GM19240 (cell line): Measurements from ENCODE around the gene BTBD19.
A peak's percentile ranks its signal among the peaks of the same experiment; 100 is the strongest.
"Not testable (repeated sequence)": the region's sequence is repeated elsewhere in the genome, so short reads cannot be mapped to it uniquely, and the experiment has no call there.

Experiments
- DNase-seq: peaks from one replicate; pipeline ENCODE4 v3.0.0; 2011; ENCODE audit warnings: low spot score; ENCODE audit not compliant: insufficient read length

BTBD19 gene

DNA sequence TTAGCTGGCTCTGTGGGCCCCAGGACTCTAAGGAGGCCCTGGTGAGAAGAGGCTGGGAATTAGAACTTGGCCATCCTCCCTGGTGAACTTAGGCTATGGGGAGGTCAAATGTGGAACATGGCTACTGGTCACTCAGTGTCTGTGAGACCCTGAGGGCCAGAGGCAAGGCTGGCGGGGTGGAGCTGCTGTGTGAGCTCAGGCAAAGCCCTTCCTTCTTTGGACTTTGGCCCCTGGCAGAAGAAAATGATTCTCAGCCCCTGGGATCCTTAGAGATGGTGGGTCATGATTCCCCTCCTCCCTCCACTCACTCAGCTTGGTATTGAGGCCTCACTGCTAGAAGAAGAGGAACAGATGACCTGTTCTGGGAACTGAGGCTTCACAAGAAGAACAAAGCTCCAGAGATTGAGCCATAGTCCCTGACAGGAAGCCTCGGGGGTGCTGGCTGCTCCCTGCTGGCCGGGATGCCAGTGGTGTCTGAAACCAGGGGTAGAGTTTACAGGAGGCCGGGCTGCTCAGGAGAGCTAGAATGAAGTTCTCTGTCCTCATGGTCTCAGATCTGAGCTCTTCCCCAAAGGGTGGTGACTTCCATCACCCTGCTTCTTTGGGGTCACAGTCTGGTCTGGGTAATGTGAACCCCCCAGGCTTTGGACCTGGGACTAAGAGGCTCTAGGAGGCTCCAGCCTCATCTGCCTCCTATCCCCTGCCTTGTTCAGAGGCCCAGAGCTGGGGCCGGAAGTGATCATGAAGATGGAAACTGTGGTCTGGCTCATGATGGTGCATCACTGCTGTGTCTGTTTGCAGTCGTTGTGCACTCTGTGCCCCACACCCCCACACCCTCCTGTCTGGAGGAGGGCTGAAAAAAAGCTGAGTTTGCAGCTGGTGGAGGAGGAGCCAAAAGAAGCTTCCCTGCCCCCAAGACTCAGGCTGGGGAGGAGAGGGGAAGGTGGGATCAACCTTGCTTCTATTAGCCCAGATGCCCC is 905 bp downstream of the BTBD19 start:
- DNase-seq: peak; percentile 87

DNA sequence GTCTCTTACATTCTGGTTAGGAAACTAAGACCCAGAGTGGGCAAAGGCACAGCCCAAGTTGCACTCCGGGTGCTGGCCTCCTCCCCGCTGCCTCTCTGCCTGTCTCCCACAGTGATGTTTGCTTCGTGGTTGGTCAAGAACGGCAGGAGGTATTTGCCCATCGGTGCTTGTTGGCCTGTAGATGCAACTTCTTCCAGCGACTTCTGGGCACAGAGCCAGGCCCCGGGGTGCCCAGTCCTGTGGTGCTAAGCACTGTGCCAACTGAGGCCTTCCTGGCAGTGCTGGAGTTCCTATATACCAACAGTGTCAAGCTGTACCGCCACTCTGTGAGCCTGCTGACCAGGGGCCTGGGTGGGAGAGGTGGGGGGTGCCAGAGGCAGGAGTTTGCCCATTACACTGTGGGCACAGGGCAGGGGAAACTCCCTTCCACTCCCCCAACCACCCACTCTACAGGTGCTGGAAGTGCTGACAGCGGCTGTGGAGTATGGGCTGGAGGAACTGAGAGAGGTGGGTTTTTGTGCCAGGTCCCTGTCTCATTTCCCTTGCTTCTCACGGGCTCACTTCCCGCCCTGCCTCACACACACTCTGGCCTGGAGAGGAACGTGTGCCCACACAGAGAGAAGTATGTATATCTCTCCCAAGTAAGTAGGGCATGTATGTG is 1.9 kb downstream of the BTBD19 start:
- no peak for DNase-seq

DNA sequence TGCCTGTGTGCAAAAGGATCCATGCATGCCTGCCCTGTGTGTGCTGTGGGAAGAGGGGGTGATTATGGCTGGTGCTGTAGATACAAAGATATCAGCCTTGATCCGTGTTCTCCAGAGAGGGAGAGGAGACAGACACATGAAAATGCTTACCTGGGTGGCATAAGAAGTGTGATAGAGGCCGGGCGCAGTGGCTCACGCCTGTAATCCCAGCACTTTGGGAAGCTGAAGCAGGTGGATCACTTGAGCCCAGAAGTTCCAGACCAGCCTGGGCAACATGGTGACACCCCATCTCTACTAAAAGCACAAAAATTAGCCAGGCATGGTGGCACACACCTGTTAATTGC is 2.4 kb downstream of the BTBD19 start:
- not testable (repeated sequence) for DNase-seq

DNA sequence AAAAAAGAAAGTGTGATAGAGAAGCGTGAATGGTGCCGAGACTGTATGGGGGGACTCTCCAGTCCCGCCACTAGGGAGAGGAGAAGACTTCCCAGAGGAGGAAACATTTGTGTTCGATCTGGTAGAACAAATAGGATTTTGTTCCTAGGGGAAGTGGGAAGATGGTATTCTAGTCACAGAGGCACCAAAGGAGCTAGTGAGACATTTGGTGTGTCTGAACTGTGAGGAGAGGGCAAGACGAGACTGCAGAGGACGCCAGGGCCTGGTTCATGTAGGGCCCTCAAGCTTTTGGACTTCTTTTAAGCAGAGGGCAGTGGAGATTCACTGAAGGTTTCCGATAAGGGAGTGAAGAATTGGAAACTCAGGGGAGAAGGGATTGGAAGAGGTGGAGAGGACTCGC is 2.9 kb downstream of the BTBD19 start:
- no peak for DNase-seq

DNA sequence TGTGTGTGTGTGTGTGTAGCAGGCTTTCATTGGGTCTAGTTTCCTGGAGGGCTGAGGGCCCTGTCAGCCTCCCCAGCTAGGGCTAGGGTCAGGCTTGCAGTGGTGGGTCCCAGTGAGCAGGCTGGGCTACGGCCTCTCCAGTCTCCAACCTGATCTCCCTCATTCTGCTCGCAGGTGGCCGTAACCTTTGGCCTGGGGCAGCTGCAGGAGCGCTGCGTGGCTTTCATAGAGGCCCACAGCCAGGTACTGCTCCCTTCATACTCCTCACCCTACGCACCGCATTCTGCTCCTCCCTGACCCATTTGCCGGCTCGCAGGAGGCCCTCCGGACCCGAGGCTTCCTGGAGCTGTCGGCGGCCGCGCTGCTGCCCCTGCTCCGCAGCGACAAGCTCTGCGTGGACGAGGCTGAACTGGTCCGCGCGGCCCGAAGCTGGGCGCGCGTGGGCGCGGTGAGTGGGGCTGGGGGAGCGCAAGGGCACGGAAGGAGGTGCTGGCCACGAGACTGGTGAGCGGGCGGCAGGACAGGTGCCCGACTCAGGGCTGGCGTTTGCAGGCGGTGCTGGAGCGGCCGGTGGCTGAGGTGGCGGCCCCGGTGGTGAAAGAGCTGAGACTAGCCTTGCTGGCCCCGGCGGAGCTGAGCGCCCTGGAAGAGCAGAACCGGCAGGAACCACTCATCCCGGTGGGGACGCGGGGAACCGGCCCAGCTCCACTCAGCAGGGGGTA is 4.7 kb downstream of the BTBD19 start:
- no peak for DNase-seq

DNA sequence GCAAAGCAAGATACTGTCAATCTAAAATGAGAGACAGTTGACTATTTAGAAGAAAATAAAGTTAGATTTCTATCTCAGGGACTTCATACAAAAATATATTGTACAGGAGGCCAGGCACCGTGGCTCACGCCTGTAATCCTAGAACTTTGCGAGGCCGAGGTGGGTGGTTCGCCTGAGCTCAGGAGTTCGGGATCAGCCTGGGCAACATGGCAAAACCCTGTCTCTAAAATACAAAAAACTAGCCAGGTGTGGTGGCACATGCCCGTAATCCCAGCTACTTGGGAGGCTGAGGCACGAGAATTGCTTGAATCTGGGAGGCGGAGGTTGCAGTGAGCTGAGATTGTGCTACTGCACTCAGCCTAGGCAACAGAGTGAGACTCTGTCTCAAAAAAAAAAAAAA is 7.6 kb downstream of the BTBD19 start:
- DNase-seq: not testable (repeated sequence)

DNA sequence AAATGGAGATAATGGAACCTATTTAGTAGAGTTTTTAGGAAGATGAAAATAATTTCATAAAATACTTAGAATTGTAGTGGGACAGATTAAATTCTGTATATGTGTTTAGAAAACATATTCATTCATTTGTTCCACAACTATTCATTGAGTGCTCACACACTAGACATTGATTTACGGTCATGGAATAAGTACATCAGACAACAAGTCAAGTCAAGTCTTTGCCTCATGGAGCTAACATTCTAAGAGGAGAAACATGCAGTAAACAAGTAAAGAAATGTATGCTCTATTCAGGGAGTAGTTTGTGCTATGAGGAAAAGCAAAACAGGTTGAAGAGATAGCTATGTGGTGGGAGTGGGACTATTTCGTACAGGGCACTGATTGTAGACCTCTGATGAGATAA is 9.0 kb downstream of the BTBD19 start:
- DNase-seq: no peak

DNA sequence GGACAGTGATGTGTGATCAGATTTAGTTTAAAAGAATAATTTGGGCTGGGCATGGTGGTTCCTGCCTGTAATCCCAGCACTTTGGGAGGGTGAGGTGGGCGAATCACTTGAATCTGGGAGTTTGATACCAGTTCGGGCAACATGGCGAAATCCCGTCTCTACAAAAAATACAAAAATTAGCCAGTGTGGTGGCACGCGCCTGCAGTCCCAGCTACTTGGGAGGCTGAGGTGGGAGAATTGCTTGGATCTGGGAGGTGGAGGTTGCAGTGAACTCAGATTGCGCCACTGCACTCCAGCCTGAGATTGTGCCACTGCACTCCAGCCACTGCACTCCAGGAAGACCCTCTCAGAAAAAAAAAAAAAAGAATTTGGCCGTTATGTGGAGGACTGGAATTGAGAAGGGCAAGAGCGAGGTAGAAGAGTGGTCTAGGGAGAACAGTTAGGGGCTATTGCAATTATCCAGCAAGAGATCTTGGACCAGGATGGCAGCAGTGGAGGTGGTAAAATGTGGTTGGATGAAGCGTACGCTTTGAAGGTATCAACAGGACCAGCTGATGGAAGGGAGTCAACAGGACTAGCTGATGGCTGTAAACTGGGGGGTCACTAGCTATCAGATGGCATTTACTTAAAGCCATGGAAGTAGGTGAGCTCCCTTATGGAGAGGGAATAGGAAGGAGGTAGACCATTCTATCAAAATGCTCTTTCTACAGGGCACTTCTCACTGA is 9.6 kb downstream of the BTBD19 start:
- DNase-seq: no peak

DNA sequence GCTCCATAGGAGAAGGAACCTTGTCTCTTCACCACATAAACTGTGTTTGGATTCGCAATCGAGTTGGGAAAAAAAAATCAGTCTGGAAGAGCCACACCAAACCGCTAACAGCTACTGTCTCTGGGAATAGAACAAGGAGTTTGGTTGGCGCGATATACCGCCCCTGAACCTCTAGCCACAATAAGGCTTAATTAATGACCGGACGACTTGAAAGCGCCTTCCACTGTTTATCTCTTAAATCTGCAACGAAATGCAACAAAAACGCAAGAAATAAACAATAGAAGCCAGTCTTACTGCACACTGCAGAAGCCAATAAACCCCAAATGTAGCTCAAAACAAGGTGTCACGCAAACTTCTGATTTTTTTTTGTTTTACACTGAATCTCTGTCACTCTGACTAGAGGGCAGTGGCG is 10.9 kb downstream of the BTBD19 start:
- DNase-seq: no peak

DNA sequence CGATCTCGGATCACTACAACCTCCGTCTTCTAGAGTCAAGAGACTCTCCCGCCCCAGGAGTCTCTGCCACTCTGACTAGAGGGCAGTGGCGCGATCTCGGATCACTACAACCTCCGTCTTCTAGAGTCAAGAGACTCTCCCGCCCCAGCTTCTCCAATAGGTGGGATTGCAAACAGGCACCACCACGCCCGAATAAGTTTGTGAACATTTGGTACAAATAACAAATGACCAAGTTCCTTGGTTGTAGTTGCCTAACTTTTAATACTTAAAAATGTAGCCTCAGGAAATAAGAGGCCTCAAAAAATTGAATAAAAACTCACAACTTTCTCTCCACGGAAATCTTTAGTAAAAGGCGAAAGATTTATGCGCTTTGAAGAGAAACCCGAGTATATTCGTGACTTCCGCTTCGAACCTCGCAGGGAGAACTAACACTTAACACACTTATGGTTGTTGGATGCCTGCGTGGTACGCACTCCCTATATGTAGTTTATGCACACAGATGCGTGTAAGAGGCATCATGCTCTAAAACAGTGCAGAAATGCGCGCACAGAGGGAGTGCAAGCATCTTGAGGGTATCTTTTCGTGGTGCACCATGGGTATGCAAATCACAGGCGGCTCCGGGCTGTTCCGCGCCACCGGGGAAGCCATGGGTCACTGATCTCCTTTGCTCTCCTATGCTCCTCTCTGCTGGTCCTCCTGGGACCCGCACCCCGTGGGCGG is 11.4 kb downstream of the BTBD19 start:
- DNase-seq: peak; percentile 93

DNA sequence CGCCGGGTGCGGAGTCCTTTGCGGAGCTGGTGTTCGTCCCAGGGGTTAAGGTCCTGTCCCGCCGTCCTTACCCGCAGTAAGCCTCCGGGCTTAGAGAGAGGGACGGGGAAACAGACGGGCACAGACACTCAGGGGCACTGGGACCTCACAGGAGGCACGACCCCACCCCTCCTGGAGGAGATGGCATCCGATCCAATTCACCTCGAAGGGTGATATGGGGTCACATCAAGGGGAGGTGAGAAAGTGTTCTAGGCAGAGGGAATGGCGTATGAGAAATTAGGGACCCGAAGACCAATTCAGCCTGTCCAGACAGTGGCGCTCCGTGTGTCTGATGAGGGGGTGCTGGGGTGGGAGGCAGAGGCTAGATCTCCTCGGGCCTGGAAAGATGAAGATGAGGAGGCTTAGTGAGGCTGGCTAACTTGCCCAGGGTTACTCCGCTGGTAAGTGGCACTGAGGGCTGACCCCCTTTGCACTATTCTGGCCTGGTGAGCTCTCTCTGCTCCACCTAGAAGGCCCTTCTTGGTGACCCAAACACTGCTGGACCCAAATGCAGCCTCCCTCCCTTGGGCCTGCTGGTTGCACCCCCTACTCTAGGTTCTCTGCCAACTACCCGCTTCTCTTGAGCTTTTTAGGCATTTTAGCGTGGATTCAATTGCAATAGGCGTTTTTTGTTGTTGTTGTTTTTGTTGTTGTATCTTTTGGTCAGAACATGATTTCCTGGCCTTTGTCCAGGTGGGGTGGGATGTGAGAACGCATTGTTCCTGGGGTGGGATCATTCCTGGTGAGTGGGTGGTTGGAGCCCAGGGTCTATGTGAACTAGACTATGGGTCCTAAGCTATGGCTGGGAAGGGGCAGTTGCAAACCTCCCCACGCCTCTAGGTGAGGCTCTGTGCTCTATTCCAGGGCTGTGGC is 12.3 kb downstream of the BTBD19 start:
- no peak for DNase-seq

DNA sequence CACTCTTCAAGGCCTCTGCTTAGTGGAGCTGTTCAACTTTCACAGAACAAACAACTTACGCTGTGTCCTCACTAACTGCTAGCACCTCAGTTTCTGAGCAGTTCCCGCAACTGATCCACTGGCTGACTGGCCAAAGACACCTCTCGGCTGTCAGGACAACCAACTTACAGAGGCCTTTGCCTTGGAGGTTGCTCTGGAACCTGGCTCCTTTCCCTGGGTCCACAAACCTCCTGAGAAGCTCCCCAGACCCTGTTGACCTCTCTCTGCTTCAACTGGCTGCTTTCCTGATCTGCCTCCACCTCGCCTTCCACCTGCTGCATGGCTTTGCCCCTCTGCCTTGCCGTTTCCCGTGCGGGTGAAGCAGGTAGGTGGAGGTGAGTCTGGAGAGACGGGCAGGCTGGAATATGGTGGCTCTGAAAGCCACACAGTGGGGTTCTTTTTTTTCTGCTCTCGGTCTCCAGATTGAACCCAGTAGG is 13.0 kb downstream of the BTBD19 start:
- no peak for DNase-seq

DNA sequence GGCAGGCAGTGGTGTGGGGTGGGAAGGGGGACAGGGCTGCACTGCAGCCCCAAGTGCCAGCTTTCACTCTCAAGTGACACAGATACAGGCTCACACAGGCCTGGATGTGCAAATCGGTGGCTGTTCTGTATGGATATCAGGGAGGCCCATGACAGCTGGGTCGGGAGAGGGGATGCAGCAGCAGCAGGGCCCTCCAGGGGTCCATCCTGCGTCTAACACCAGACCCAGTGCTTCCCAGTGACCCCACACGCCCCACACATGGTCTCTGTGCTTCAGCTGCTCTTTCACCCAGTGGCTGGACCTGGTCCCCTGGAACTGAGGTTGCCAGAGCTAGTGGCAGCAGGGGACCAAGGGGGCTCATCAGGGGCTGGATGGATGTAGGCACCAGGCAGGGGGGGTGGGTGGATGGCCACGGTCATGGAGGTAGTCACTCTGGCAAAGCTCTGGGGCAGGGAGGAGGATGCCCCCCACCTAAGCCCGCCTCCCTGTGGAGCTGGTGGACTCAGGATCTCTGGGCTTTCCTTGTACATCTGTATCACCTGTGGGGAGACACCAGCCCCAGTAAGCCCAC is 13.9 kb downstream of the BTBD19 start:
- DNase-seq: no peak

DNA sequence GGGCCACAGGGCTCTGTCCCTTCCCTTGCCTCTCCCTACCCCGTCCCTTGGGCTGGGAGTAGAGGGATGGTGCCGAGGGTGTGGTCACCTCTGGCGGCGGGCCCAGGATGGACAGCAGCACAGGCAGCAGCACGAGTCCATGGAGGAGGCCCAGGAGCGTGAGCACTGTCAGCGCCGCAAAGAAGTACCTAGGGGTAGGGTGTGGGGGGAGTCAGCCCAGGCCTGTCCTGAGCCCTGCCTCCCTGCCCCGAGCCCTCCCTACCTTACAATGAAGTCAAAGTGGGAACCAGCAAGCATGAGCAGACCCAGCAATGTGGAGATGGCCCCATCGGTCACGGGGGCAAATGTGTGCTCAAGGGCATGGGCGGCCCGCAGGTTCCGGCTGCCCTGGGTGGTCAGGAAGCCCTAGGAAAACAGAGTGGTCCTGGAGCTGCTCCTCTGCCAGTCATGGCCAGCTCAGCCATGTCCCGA is 14.7 kb downstream of the BTBD19 start:
- no peak for DNase-seq

DNA sequence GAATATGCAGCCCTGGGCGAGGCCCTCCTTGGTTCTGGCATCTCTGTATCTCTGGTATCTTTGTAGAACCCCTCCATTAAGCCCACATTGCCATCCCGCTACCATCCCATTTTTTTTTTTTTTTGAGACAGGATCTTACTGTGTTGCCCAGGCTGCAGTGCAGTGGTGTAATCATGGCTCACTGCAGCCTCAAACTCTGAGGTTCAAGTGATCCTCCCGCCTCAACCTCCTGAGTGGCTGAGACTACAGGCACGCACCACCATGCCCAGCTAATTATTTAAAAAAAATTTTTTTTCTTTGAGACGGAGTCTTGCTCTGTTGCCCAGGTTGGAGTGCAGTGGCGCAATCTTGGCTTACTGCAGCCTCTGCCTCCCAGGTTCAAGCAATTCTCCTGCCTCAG is 16.1 kb downstream of the BTBD19 start:
- not testable (repeated sequence) for DNase-seq

DNA sequence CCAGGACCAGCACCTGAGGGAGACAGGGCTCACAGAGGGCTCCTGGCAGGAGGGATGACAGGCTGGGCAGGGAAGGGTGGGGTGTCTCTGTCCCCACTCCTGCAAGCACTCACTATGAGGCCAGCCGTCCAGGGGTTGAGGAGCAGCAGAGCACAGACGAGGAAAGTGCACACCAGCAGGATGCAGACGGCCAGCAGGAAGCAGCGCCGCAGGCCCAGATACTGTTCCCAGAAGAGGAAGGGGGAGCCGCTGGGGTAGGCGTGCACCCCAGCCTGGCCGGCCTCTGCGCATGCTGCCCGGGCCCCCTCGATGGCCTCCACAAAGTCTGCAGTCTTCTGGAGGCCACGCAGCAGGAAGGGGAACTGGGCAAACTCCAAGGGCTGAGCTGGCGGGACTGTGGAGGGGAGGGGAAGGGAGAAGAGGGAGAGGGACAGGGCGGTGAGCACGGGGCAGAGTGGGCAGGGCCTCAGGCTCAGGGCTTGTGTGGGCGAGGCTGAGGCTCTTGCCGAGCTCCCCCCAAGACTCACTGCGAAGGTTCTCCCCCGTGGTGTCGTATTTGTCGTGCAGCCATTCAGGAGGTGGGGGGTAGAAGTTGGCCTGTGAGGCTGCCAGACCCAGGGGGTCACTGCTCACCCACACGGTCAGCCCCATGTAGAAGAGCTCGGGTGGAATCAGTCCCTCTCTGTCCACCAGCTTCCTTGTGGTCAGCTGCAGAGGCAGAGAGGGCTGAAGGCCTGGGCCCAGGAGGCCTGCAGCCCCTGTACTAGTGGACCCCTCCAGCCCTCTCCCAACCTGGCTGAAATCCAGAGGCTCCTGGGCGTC is 18.3 kb downstream of the BTBD19 start:
- DNase-seq: no peak

DNA sequence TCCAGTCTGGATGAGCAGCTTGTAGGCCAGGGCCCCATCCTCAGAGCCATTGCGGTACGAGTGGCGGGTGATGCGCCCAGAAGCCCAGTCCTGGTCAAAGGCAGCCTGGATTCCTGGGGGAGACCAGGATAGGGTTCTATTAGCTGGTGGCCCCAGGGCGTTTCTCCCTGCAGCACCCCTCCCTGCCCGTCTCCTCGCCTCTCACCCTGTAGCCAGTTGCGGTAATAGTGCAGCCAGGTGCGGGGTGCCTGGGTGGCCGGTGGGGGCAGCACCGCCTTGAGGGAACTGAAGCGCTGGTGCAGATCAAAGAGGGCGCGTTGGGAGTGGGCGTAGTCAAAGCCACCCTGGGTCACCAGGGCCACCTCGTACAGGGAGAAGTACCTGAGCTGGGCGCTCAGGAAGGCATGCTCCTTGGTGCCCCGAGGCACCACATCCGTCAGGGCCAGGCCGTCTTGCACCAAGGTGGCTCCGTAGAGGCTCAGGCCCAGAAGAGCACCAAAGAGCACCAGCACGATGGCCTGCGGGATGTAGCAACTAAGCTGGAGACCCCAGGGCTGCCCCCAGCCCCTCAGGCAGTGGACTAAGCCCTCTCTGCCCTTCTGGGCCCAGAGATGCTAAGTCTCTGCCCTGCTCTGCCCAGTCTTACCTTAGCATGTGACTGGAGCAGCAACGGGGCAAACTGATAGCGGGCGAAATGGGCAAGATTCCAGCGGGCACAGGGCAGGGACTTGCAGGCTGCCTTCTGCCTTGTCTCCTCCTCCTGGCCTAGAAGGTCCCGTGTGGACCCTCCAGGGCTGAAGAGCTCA is 19.1 kb downstream of the BTBD19 start:
- no peak for DNase-seq
